ENCODE results near the gene MRPL20. TPM values are rescaled to one million over a fixed set of nuclear protein-coding genes. Genes with fewer than 3 reads are reported as not detected.

The MRPL20 gene
- total and polyA plus RNA-seq, 2 donors (not counting 3 experiments of a cell fraction or from before 2014, with no cell fraction given), result 134 to 152 TPM

- no peak for FAIRE-seq
- no peak overlapping the region for H3K4me2 ChIP-seq (ENCODE audit: insufficient read depth, low read length)
Observed at GRCh38 chr1:1436630-1437032, 29.5 kb upstream of the MRPL20 start.

More at GRCh38 chr1:1436630-1437032, 29.5 kb upstream of the MRPL20 start:
- H3K4me1 ChIP-seq (ENCODE audit: control insufficient read depth, extremely low read depth, insufficient read depth, low read length), result peaks cover 13% of the 10 kb centered on the region
- H3K9me3 ChIP-seq (replicated peaks; ENCODE audit: control insufficient read depth, insufficient read depth, low read length), result no peaks in the 10 kb centered on the region
- no peak for DNase-seq (ENCODE audit: low read depth, low spot score)
- TF ChIP-seq POLR2AphosphoS5 (IDR thresholded peaks at IDR 0.05; ENCODE audit: insufficient read depth, low read depth, low read length) (no peak), FOS (IDR thresholded peaks at IDR 0.05; ENCODE audit: borderline replicate concordance, insufficient read depth, low read length) (no peak), CTCF (IDR thresholded peaks at IDR 0.05; ENCODE audit: extremely low read depth in 1 of 2, insufficient read depth in 1 of 2, low read depth in 1 of 2, low read length in 2 of 2) (no peak)
- no TSS peak for BruUV-seq (replicated peaks)
- H3K9ac ChIP-seq (replicated peaks; ENCODE audit: extremely low read depth, insufficient read depth, low read length), result no peak overlapping the region
- no peaks in the 10 kb centered on the region for H3K79me2 ChIP-seq (ENCODE audit: control insufficient read depth, insufficient read depth, low read length)
- H3K4me3 ChIP-seq (replicated peaks in 1 of 3; ENCODE audit: insufficient read depth in 1 of 3, low read depth in 1 of 3, low read length in 3 of 3), result no peak overlapping the region
- H3K9me1 ChIP-seq (replicated peaks; ENCODE audit: control insufficient read depth, extremely low read depth, insufficient read depth, low read length), result no peaks in the 10 kb centered on the region
- no peaks in the 10 kb centered on the region for H3K36me3 ChIP-seq (ENCODE audit: control insufficient read depth in 2 of 2, extremely low read depth in 1 of 2, insufficient read depth in 2 of 2, low read length in 2 of 2)
- no peak overlapping the region for H2AFZ ChIP-seq (ENCODE audit: low read depth, low read length)
- no peaks in the 10 kb centered on the region for H3K27me3 ChIP-seq (ENCODE audit: control insufficient read depth in 2 of 2, insufficient read depth in 2 of 2, low read length in 2 of 2)
- ChIA-PET POLR2A (no interaction called here), CTCF (no interaction called here)
- no peaks in the 10 kb centered on the region for H4K20me1 ChIP-seq (replicated peaks; ENCODE audit: control insufficient read depth, extremely low read depth, insufficient read depth, low read length)
- dilution Hi-C loops (cut with MboI; ENCODE audit: extremely low pct_ligation_motif_present, low sequenced_read_pairs) (no loop called here), intact Hi-C loops (cut with micrococcal nuclease) (no loop called here)
- no peak overlapping the region for H3K27ac ChIP-seq (ENCODE audit: insufficient read depth, low read depth, low read length)
